IMR-90 (cell line): ENCODE data around the gene TAF1L. TPM values are rescaled to one million over a fixed set of nuclear protein-coding genes. Genes with fewer than 3 reads are reported as not detected.

Experiments used
- ATAC-seq: fragments of 200-7000 bp; cut with Tn5 transposase; 2 replicates; pipeline ENCODE4 v1.9.1; 2020; ENCODE audit warnings: low read depth, mild to moderate bottlenecking, moderate library complexity
- BruUV-seq: library from RNA; stranded (reverse); fragments of 400-500 nt; replicated peaks from 2 replicates; lab custom pipeline; 2021; lab: Mats Ljungman, UMichigan
- CTCF ChIA-PET: fragments of 300-600 bp; formaldehyde crosslinking; extraction: SDS; loops from one replicate; lab custom pipeline; 2021; ENCODE audit warnings: antibody characterized with exemption; lab: Yijun Ruan, JAX
- POLR2A ChIA-PET: fragments of 300-600 bp; sonication (Branson Sonifier 250); formaldehyde crosslinking; loops from one replicate; lab custom pipeline; 2022; ENCODE audit warnings: antibody characterized with exemption; ENCODE audit not compliant: unreplicated experiment; lab: Charles Lee
- DNase-seq: peaks from one replicate; pipeline ENCODE4 v3.0.0; 2013
- H2AFZ ChIP-seq: replicated peaks from 2 replicates; pipeline ENCODE3; 2013; ENCODE audit warnings: low read length, mild to moderate bottlenecking; ENCODE audit not compliant: poor library complexity
- H2AK5ac ChIP-seq: 2 replicates; pipeline ENCODE4 v1.6.1; 2013; ENCODE audit warnings: low read depth, low read length, inconsistent platforms
- H2AK9ac ChIP-seq: replicated peaks from 2 replicates; pipeline ENCODE3; 2013; ENCODE audit warnings: mild to moderate bottlenecking, low read depth, low read length, moderate library complexity; ENCODE audit not compliant: poor library complexity
- H2BK120ac ChIP-seq: 2 replicates; pipeline ENCODE4 v1.6.1; 2013; ENCODE audit warnings: low read depth, low read length, inconsistent platforms
- H2BK15ac ChIP-seq: 3 replicates; pipeline ENCODE4 v1.6.1; 2013; ENCODE audit warnings: low read depth, low read length, inconsistent platforms
- H2BK20ac ChIP-seq: 2 replicates; pipeline ENCODE4 v1.6.1; 2013; ENCODE audit warnings: low read depth, mild to moderate bottlenecking, inconsistent platforms, low read length, moderate library complexity
- H2BK5ac ChIP-seq: 2 replicates; pipeline ENCODE4 v1.6.1; 2013; ENCODE audit warnings: mild to moderate bottlenecking, low read depth, low read length, inconsistent platforms; ENCODE audit not compliant: poor library complexity, severe bottlenecking
- H3K14ac ChIP-seq: replicated peaks from 2 replicates; pipeline ENCODE4 v1.6.1; 2013; ENCODE audit warnings: low read depth, low read length, inconsistent platforms
- H3K18ac ChIP-seq: 2 replicates; pipeline ENCODE4 v1.6.1; 2013; ENCODE audit warnings: low read depth, low read length, control low read depth
- H3K23ac ChIP-seq: 2 replicates; pipeline ENCODE4 v1.6.1; 2013; ENCODE audit warnings: low read depth, low read length, inconsistent platforms
- H3K27ac ChIP-seq: 2 replicates; pipeline ENCODE4 v1.5.1; 2013; ENCODE audit warnings: mild to moderate bottlenecking, control low read depth, low read length; ENCODE audit not compliant: insufficient read depth
- H3K27me3 ChIP-seq: 2 replicates; pipeline ENCODE4 v1.6.1; 2013; ENCODE audit warnings: low read length; ENCODE audit not compliant: control insufficient read depth, insufficient read depth
- H3K36me3 ChIP-seq: 2 replicates; pipeline ENCODE4 v1.6.1; 2013; ENCODE audit warnings: low read length, mixed read lengths; ENCODE audit not compliant: control insufficient read depth, insufficient read depth
- H3K4ac ChIP-seq: 2 replicates; pipeline ENCODE4 v1.6.1; 2013; ENCODE audit warnings: low read depth, low read length, inconsistent platforms
- H3K4me1 ChIP-seq: 2 replicates; pipeline ENCODE4 v1.6.1; 2013; ENCODE audit warnings: low read length, mixed read lengths; ENCODE audit not compliant: control insufficient read depth, insufficient read depth
- H3K4me2 ChIP-seq: 2 replicates; pipeline ENCODE4 v1.6.1; 2013; ENCODE audit warnings: low read depth, mild to moderate bottlenecking, control low read depth, low read length, moderate library complexity
- H3K4me3 ChIP-seq: 2 replicates; pipeline ENCODE4 v1.5.1; 2013; ENCODE audit warnings: low read depth, mild to moderate bottlenecking, control low read depth, low read length, moderate library complexity; ENCODE audit not compliant: insufficient read depth
- H3K56ac ChIP-seq: 2 replicates; pipeline ENCODE4 v1.6.1; 2013; ENCODE audit warnings: low read length, inconsistent platforms; ENCODE audit not compliant: insufficient read depth; ENCODE audit errors: extremely low read depth
- H3K79me1 ChIP-seq, 2 experiments: 2 replicates each; pipeline ENCODE4 v1.6.1; 2013; ENCODE audit warnings: low read length in 2 of 2, inconsistent platforms in 1 of 2, low read depth in 1 of 2
- H3K9ac ChIP-seq: 2 replicates; pipeline ENCODE4 v1.6.1; 2013; ENCODE audit warnings: low read depth, low read length, control low read depth
- H3K9me1 ChIP-seq: 2 replicates; pipeline ENCODE4 v1.6.1; 2013; ENCODE audit warnings: low read length, inconsistent platforms; ENCODE audit not compliant: insufficient read depth
- H3K9me3 ChIP-seq: 2 replicates; pipeline ENCODE4 v1.6.1; 2013; ENCODE audit warnings: low read length; ENCODE audit not compliant: control insufficient read depth, insufficient read depth
- H4K20me1 ChIP-seq: 2 replicates; pipeline ENCODE4 v1.6.1; 2013; ENCODE audit warnings: low read length, inconsistent platforms; ENCODE audit not compliant: insufficient read depth
- H4K5ac ChIP-seq: 2 replicates; pipeline ENCODE4 v1.6.1; 2013; ENCODE audit warnings: mild to moderate bottlenecking, low read depth, low read length, control low read depth
- H4K8ac ChIP-seq, 2 experiments: 2 replicates each; pipeline ENCODE4 v1.6.1; 2013; ENCODE audit warnings: low read depth in 2 of 2, low read length in 2 of 2, control low read depth in 1 of 2, inconsistent platforms in 1 of 2
- H4K91ac ChIP-seq: 2 replicates; pipeline ENCODE4 v1.6.1; 2013; ENCODE audit warnings: low read depth, low read length, inconsistent platforms; ENCODE audit not compliant: insufficient read depth
- BHLHE40 ChIP-seq: fragments of 150-350 bp; IDR thresholded peaks from 2 replicates; pipeline ENCODE4 v1.6.1; 2016; ENCODE audit warnings: mild to moderate bottlenecking, low read depth, low read length
- CEBPB ChIP-seq: IDR thresholded peaks from 2 replicates; pipeline ENCODE4 v1.6.1; 2012; ENCODE audit warnings: low read depth, low read length, improper control_type of control experiment
- CTCF ChIP-seq: conservative IDR thresholded peaks from 2 replicates; pipeline ENCODE4 v1.5.1; 2012; ENCODE audit warnings: mild to moderate bottlenecking, low read depth, low read length, improper control_type of control experiment
- FOS ChIP-seq: fragments of 150-350 bp; IDR thresholded peaks from 2 replicates; pipeline ENCODE4 v1.6.1; 2016; ENCODE audit warnings: low read depth, low read length
- POLR2A ChIP-seq: IDR thresholded peaks from 2 replicates; pipeline ENCODE4 v1.6.1; 2012; ENCODE audit warnings: mild to moderate bottlenecking, low read depth, low read length
- RAD21 ChIP-seq: IDR thresholded peaks from 2 replicates; pipeline ENCODE4 v1.6.1; 2012; ENCODE audit warnings: low read length, improper control_type of control experiment
- RCOR1 ChIP-seq: IDR thresholded peaks from 2 replicates; pipeline ENCODE4 v1.6.1; 2012; ENCODE audit warnings: mild to moderate bottlenecking, low read length, improper control_type of control experiment; ENCODE audit not compliant: insufficient replicate concordance
- RFX5 ChIP-seq: IDR thresholded peaks from 2 replicates; pipeline ENCODE4 v1.8.0; 2012; ENCODE audit warnings: low read depth, mild to moderate bottlenecking, low read length, moderate library complexity
- USF2 ChIP-seq: fragments of 150-350 bp; IDR thresholded peaks from 2 replicates; pipeline ENCODE4 v1.6.1; 2017; ENCODE audit warnings: mild to moderate bottlenecking, antibody characterized with exemption, low read length, low read depth
- WGBS, 2 experiments: methylation state at CpG; one replicate each; pipeline versions ENCODE4 v1.1.5 to v1.1.7; 2013; ENCODE audit warnings: missing lambda C conversion rate in 2 of 2; ENCODE audit not compliant: insufficient read length in 1 of 2; ENCODE audit errors: extremely low coverage in 2 of 2; 5-methylcytosine and 5-hydroxymethylcytosine counted together
- dilution Hi-C: fragments of 300-500 bp; cut with HindIII; formaldehyde crosslinking; loops from one replicate; pipeline ENCODE4 v1.14.3; 2018; ENCODE audit warnings: low sequenced_read_pairs; ENCODE audit not compliant: unreplicated experiment
- in situ Hi-C: fragments of 300-500 bp; cut with MboI; formaldehyde crosslinking; loops from 3 replicates; pipeline ENCODE4 v1.14.3; 2019; ENCODE audit warnings: low sequenced_read_pairs, inconsistent platforms, mixed read lengths
- intact Hi-C: fragments of 100-400 bp; cut with micrococcal nuclease; formaldehyde crosslinking; loops from 2 replicates; pipeline ENCODE4 v1.10.0; 2022
- polyA plus RNA-seq, 3 experiments: library from polyadenylated mRNA; depleted of rRNA; stranded (reverse); fragments of >200 nt; gene quantifications; 2 replicates each; pipeline ENCODE4 v1.2.3, GENCODE V29; 2012; ENCODE audit warnings: low replicate concordance in 1 of 3
- total RNA-seq: library from RNA; depleted of rRNA; stranded (reverse); fragments of >200 nt; gene quantifications from 2 replicates; pipeline ENCODE4 v1.2.3, GENCODE V29; 2012
- TF ChIP-seq, protein P1 (sequence below): fragments of 150-350 bp; IDR thresholded peaks from 2 replicates; pipeline ENCODE4 v1.6.1; 2016; ENCODE audit warnings: low read depth, mild to moderate bottlenecking, low read length, moderate library complexity, borderline replicate concordance

TAF1L gene
- total and polyA plus RNA-seq, 2 of the 4 experiments (the other 2 are of a cell fraction), result not detected

GRCh38 chr9:32671333-32671732 is 35.9 kb upstream of the TAF1L start:
- DNase-seq (no peak), ATAC-seq (no peak)
- Histone ChIP-seq H3K14ac (no peak overlapping the region), H3K9me3 (no peaks in the 10 kb centered on the region), H3K4me3 (no peak overlapping the region), H2BK5ac (no peak overlapping the region), H4K91ac (peak overlapping the region; percentile 75; the same call in 1 of the 2 replicates), H2AK9ac (no peak overlapping the region), H2AK5ac (no peak overlapping the region), H3K9me1 (0 out of 2 replicates have a peak, but pooled peaks cover 2% of the 10 kb centered on the region), H3K4me1 (no peaks in the 10 kb centered on the region; the same call in 1 of the 2 replicates), H3K9ac (no peak overlapping the region), H3K23ac (no peak overlapping the region), H3K79me1 (no peaks in the 10 kb centered on the region), H3K4ac (no peak overlapping the region), H3K18ac (no peak overlapping the region), H4K20me1 (no peaks in the 10 kb centered on the region), H3K4me2 (no peak overlapping the region), H3K27me3 (no peaks in the 10 kb centered on the region), H2BK20ac (no peak overlapping the region), H2BK15ac (no peak overlapping the region), H4K8ac (no peak overlapping the region), H2BK120ac (peak overlapping the region; percentile 48; the same call in 1 of the 2 replicates), H2AFZ (no peak overlapping the region), H4K5ac (no peak overlapping the region), H3K36me3 (no peaks in the 10 kb centered on the region), H3K27ac (no peak overlapping the region), H3K56ac (no peak overlapping the region)
- no TSS peak for BruUV-seq
- TF ChIP-seq RCOR1 (no peak), RAD21 (no peak), BHLHE40 (no peak), RFX5 (no peak), FOS (no peak), CEBPB (no peak), POLR2A (no peak), CTCF (no peak), USF2 (no peak)
- TF ChIP-seq, protein P1, sequence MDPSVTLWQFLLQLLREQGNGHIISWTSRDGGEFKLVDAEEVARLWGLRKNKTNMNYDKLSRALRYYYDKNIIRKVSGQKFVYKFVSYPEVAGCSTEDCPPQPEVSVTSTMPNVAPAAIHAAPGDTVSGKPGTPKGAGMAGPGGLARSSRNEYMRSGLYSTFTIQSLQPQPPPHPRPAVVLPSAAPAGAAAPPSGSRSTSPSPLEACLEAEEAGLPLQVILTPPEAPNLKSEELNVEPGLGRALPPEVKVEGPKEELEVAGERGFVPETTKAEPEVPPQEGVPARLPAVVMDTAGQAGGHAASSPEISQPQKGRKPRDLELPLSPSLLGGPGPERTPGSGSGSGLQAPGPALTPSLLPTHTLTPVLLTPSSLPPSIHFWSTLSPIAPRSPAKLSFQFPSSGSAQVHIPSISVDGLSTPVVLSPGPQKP, result no peak
- dilution Hi-C loops, result no loop called here
- ChIA-PET POLR2A (no interaction called here), CTCF (no interaction called here)
- WGBS, 2 experiments, result no CpG with 5 or more reads among the region's 1 CpG
- intact Hi-C loops, result no loop called here
- in situ Hi-C loops, result no loop called here
